Loucy (cell line): ENCODE results near the gene LRRC43.
A peak's percentile ranks its signal among the peaks of the same experiment; 100 is the strongest.

Experiments used
- H2AFZ ChIP-seq: fragments of 200-600 bp; sonication (generic); 2 replicates; pipeline ENCODE4 v1.6.0; 2016; ENCODE audit warnings: antibody characterized with exemption, mild to moderate bottlenecking, low read length, moderate library complexity
- H3F3A ChIP-seq: fragments of 200-600 bp; 2 replicates; pipeline ENCODE4 v1.6.0; 2016; ENCODE audit warnings: antibody characterized with exemption, low read depth, mild to moderate bottlenecking
- H3K27me3 ChIP-seq: fragments of 200-600 bp; sonication (generic); 2 replicates; pipeline ENCODE4 v1.6.1; 2014; ENCODE audit warnings: low read length, mild to moderate bottlenecking; ENCODE audit not compliant: insufficient read depth, poor library complexity, severe bottlenecking
- H3K36me3 ChIP-seq: fragments of 200-600 bp; sonication (generic); 2 replicates; pipeline ENCODE4 v1.6.1; 2016; ENCODE audit warnings: low read length; ENCODE audit not compliant: insufficient read depth
- H3K4me1 ChIP-seq: fragments of 200-600 bp; sonication (generic); 2 replicates; pipeline ENCODE4 v1.5.1; 2014; ENCODE audit warnings: low read length, mild to moderate bottlenecking; ENCODE audit not compliant: insufficient read depth, poor library complexity, severe bottlenecking
- H3K4me2 ChIP-seq: fragments of 200-600 bp; sonication (generic); 2 replicates; pipeline ENCODE4 v1.6.0; 2014; ENCODE audit warnings: antibody characterized with exemption, low read length, low read depth, mild to moderate bottlenecking; ENCODE audit not compliant: poor library complexity, severe bottlenecking
- H3K4me3 ChIP-seq: fragments of 200-600 bp; sonication (generic); 2 replicates; pipeline ENCODE4 v1.5.1; 2014; ENCODE audit warnings: low read length, mild to moderate bottlenecking, mixed read lengths; ENCODE audit not compliant: poor library complexity, severe bottlenecking
- H3K79me2 ChIP-seq: fragments of 200-600 bp; sonication (generic); 2 replicates; pipeline ENCODE4 v1.6.1; 2014; ENCODE audit warnings: low read length; ENCODE audit not compliant: insufficient read depth
- H3K9ac ChIP-seq: fragments of 200-600 bp; sonication (generic); 2 replicates; pipeline ENCODE4 v1.6.0; 2014; ENCODE audit warnings: mild to moderate bottlenecking, low read depth, low read length, moderate library complexity; ENCODE audit not compliant: poor library complexity, severe bottlenecking
- H3K9me2 ChIP-seq: fragments of 200-600 bp; sonication (generic); replicated peaks from 2 replicates; pipeline ENCODE4 v1.6.1; 2016; ENCODE audit warnings: low read depth, low read length, mixed read lengths
- H3K9me3 ChIP-seq: fragments of 200-600 bp; sonication (generic); 2 replicates; pipeline ENCODE4 v1.6.1; 2014; ENCODE audit warnings: mild to moderate bottlenecking, antibody characterized with exemption, low read length, low read depth; ENCODE audit not compliant: insufficient read depth
- H4K20me1 ChIP-seq: fragments of 200-600 bp; sonication (generic); 2 replicates; pipeline ENCODE4 v1.6.0; 2014; ENCODE audit warnings: antibody characterized with exemption, low read length, mild to moderate bottlenecking; ENCODE audit not compliant: insufficient read depth, poor library complexity, severe bottlenecking
- CTCF ChIP-seq: fragments of 200-600 bp; sonication (generic); conservative IDR thresholded peaks from 2 replicates; pipeline ENCODE4 v1.5.1; 2014; ENCODE audit warnings: mild to moderate bottlenecking, antibody characterized with exemption, low read length
- EZH2phosphoT487 ChIP-seq: fragments of 200-600 bp; IDR thresholded peaks from 2 replicates; pipeline ENCODE4 v1.6.1; 2018; ENCODE audit warnings: antibody characterized with exemption, mild to moderate bottlenecking, moderate library complexity, borderline replicate concordance

LRRC43 gene

DNA sequence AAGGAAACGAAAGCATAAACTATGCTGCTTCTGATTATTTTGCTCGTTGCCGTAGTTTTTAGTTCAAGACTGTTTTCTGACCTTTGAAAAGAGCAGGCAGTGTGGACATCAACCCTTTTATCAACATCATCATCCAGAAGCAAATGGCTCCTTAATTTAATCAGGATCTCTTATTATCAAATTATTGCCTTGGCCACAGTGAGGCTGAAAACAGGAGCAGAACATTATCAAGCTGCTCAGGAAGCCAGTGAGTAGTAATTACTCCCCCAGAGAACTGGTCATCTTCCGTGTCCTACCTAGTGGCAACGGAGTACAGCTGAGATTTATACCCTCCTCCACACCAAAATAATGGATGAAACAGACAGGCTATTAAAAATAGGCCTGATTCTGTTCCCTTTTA, 45.2 kb downstream of the LRRC43 start:
- Histone ChIP-seq H3K4me1 (peaks cover 32% of the 10 kb centered on the region), H4K20me1 (peaks cover 27% of the 10 kb centered on the region), H3K9me2 (no peaks in the 10 kb centered on the region), H3K4me3 (peak overlapping the region; percentile 73), H2AFZ (peak overlapping the region; percentile 31; the same call in 1 of the 2 replicates), H3K79me2 (peaks cover 25% of the 10 kb centered on the region), H3K27me3 (no peaks in the 10 kb centered on the region), H3K36me3 (peaks cover 16% of the 10 kb centered on the region; the same call in 1 of the 2 replicates), H3K9me3 (no peaks in the 10 kb centered on the region), H3K9ac (peak overlapping the region; percentile 63), H3K4me2 (peak overlapping the region; percentile 90), H3F3A (peaks cover 5% of the 10 kb centered on the region; the same call in 1 of the 2 replicates)
- no peak for TF ChIP-seq EZH2phosphoT487
- no peak for TF ChIP-seq CTCF

- no peaks in the 10 kb centered on the region for H3F3A ChIP-seq
- no peak overlapping the region for H3K4me2 ChIP-seq
- H3K9me3 ChIP-seq = no peaks in the 10 kb centered on the region
- H3K9ac ChIP-seq = no peak overlapping the region
- peaks cover 9% of the 10 kb centered on the region for H4K20me1 ChIP-seq
- H3K4me1 ChIP-seq = peaks cover 20% of the 10 kb centered on the region
- no peak overlapping the region for H2AFZ ChIP-seq
- H3K27me3 ChIP-seq = no peaks in the 10 kb centered on the region
- peaks cover 27% of the 10 kb centered on the region; the same call in 1 of the 2 replicates for H3K36me3 ChIP-seq
- no peak for TF ChIP-seq CTCF
- no peak for TF ChIP-seq EZH2phosphoT487
- no peaks in the 10 kb centered on the region for H3K9me2 ChIP-seq
- no peak overlapping the region for H3K4me3 ChIP-seq
- H3K79me2 ChIP-seq = no peaks in the 10 kb centered on the region
These were observed 47.9 kb downstream of the LRRC43 start for GRCh38 chr12:122230798-122231197.

GRCh38 chr12:122232691-122233090, 49.8 kb downstream of the LRRC43 start:
- H3K4me1 ChIP-seq = peaks cover 10% of the 10 kb centered on the region
- H3K9ac ChIP-seq = no peak overlapping the region
- TF ChIP-seq CTCF = no peak
- TF ChIP-seq EZH2phosphoT487 = no peak
- H3K79me2 ChIP-seq = no peaks in the 10 kb centered on the region
- H3K9me3 ChIP-seq = no peaks in the 10 kb centered on the region
- H2AFZ ChIP-seq = no peak overlapping the region
- H3K27me3 ChIP-seq = no peaks in the 10 kb centered on the region
- peaks cover 28% of the 10 kb centered on the region; the same call in 1 of the 2 replicates for H3K36me3 ChIP-seq
- H3K4me3 ChIP-seq = no peak overlapping the region
- H3K9me2 ChIP-seq = no peaks in the 10 kb centered on the region
- no peaks in the 10 kb centered on the region for H3F3A ChIP-seq
- H3K4me2 ChIP-seq = no peak overlapping the region
- H4K20me1 ChIP-seq = no peaks in the 10 kb centered on the region
